Natural killer cell (primary cell): ENCODE measurements around the gene RASAL1. TPM values are rescaled to one million over a fixed set of nuclear protein-coding genes. Genes with fewer than 3 reads are reported as not detected.

Experiments used
- ATAC-seq, 3 donors: fragments of 150-1000 bp in 2 of 3; fragments of 200-7000 bp in 1 of 3; cut with Tn5 transposase; 1 replicate in 1 of 3; 2 replicates in 2 of 3; pipeline ENCODE4 v1.10.0; 2021; ENCODE audit warnings: mild to moderate bottlenecking in 2 of 3, moderate library complexity in 2 of 3
- DNase-seq, 2 donors: peaks; one replicate each; pipeline versions ENCODE4 v3.0.0 to v3.0.0-alpha.2; 2013 to 2021; ENCODE audit warnings: mixed read lengths in 1 of 2
- H3K27ac ChIP-seq: one replicate; pipeline ENCODE4 v1.5.1; 2013; ENCODE audit warnings: mild to moderate bottlenecking, low read length
- H3K27me3 ChIP-seq: one replicate; pipeline ENCODE4 v1.6.1; 2013; ENCODE audit warnings: low read length; ENCODE audit not compliant: control insufficient read depth, insufficient read depth
- H3K36me3 ChIP-seq: one replicate; pipeline ENCODE4 v1.6.1; 2013; ENCODE audit warnings: low read length; ENCODE audit not compliant: control insufficient read depth, insufficient read depth
- H3K4me1 ChIP-seq: one replicate; pipeline ENCODE4 v1.6.1; 2013; ENCODE audit warnings: low read length; ENCODE audit not compliant: control insufficient read depth, insufficient read depth
- H3K4me3 ChIP-seq: one replicate; pipeline ENCODE4 v1.5.1; 2013; ENCODE audit warnings: low read length
- H3K9me3 ChIP-seq: one replicate; pipeline ENCODE4 v1.6.1; 2013; ENCODE audit warnings: low read length; ENCODE audit not compliant: control insufficient read depth, insufficient read depth
- H3K27ac Mint-ChIP-seq, 2 donors: one replicate each; pipeline ENCODE4 v1.8.0; 2022; ENCODE audit warnings: mild to moderate bottlenecking in 2 of 2, mixed read lengths in 2 of 2, moderate library complexity in 1 of 2
- H3K27me3 Mint-ChIP-seq, 2 donors: one replicate each; pipeline ENCODE4 v1.8.0; 2022; ENCODE audit warnings: low read depth in 2 of 2, mixed read lengths in 2 of 2
- H3K36me3 Mint-ChIP-seq: one replicate; pipeline ENCODE4 v1.8.0; 2022; ENCODE audit warnings: mixed read lengths
- H3K4me1 Mint-ChIP-seq, 2 donors: one replicate each; pipeline ENCODE4 v1.8.0; 2022; ENCODE audit warnings: mixed read lengths in 2 of 2
- H3K4me3 Mint-ChIP-seq: one replicate; pipeline ENCODE4 v1.8.0; 2022; ENCODE audit warnings: mild to moderate bottlenecking, moderate library complexity, mixed read lengths
- H3K9me3 Mint-ChIP-seq, 2 donors: one replicate each; pipeline ENCODE4 v1.8.0; 2022; ENCODE audit warnings: mixed read lengths in 2 of 2
- CTCF ChIP-seq: fragments of 200-600 bp; IDR thresholded peaks from one replicate; pipeline ENCODE4 v1.8.0; 2022; ENCODE audit warnings: antibody characterized with exemption
- WGBS: methylation state at CpG from one replicate; pipeline ENCODE4 v1.1.7; 2013; ENCODE audit warnings: missing lambda C conversion rate; ENCODE audit not compliant: insufficient coverage; 5-methylcytosine and 5-hydroxymethylcytosine counted together
- intact Hi-C: fragments of 100-400 bp; cut with micrococcal nuclease; formaldehyde crosslinking; loops from one replicate; pipeline ENCODE4 v1.14.2; 2022
- total RNA-seq, 4 donors: library from RNA; stranded (reverse); fragments of 120-200 nt in 1 of 4; gene quantifications; one replicate each; pipeline versions ENCODE4 v1.2.3 to v1.2.4, GENCODE V29; 2013 to 2022

The RASAL1 gene
- total RNA-seq, 3 donors from 2014 or later (not counting 1 experiment from before 2014, with no cell fraction given), result not detected

- Histone ChIP-seq H3K27me3 (no peaks in the 10 kb centered on the region), H3K4me1 (peaks cover 49% of the 10 kb centered on the region), H3K36me3 (peaks cover 2% of the 10 kb centered on the region), H3K27ac (peak overlapping the region; percentile 73), H3K4me3 (no peak overlapping the region), H3K9me3 (no peaks in the 10 kb centered on the region)
- peak overlapping the region in 1 of 2 donors; percentile 66 for H3K27ac Mint-ChIP-seq
- no peaks in the 10 kb centered on the region for H3K9me3 Mint-ChIP-seq
- no peak for TF ChIP-seq CTCF
- peaks cover 4 to 10% of the 10 kb centered on the region in 2 donors for H3K27me3 Mint-ChIP-seq
- H3K4me1 Mint-ChIP-seq, result peaks cover 0 to 18% of the 10 kb centered on the region in 2 donors
- 37% methylated on average over 14 of the region's 15 CpGs for WGBS
- peak; percentile 52 to 80 (median 77) for ATAC-seq
- H3K4me3 Mint-ChIP-seq, result no peak overlapping the region
- peak in 1 of 2 donors; percentile 58 for DNase-seq
- H3K36me3 Mint-ChIP-seq, result no peaks in the 10 kb centered on the region
- intact Hi-C loops, result no loop called here
These were observed 65.2 kb downstream of the RASAL1 start for GRCh38 chr12:113070117-113070906.

- no peaks in the 10 kb centered on the region for H3K9me3 Mint-ChIP-seq
- no peaks in the 10 kb centered on the region for H3K36me3 Mint-ChIP-seq
- no peak for DNase-seq
- no peak overlapping the region for H3K4me3 ChIP-seq
- peak overlapping the region in 1 of 2 donors; percentile 66 for H3K27ac Mint-ChIP-seq
- no peaks in the 10 kb centered on the region for H3K27me3 ChIP-seq
- H3K4me1 Mint-ChIP-seq, result peaks cover 0 to 18% of the 10 kb centered on the region in 2 donors
- no peak for TF ChIP-seq CTCF
- 80% methylated on average over 6 of the region's 6 CpGs for WGBS
- ATAC-seq, result no peak
- H3K4me1 ChIP-seq, result peaks cover 49% of the 10 kb centered on the region
- peaks cover 2% of the 10 kb centered on the region for H3K36me3 ChIP-seq
- no peaks in the 10 kb centered on the region for H3K9me3 ChIP-seq
- peaks cover 6 to 9% of the 10 kb centered on the region in 2 donors for H3K27me3 Mint-ChIP-seq
- H3K4me3 Mint-ChIP-seq, result no peak overlapping the region
- intact Hi-C loops, result no loop called here
- peak overlapping the region; percentile 73 for H3K27ac ChIP-seq
These were observed 65.8 kb downstream of the RASAL1 start for GRCh38 chr12:113069751-113070116.

- peaks cover 49% of the 10 kb centered on the region for H3K4me1 ChIP-seq
These were observed 66.4 kb downstream of the RASAL1 start for GRCh38 chr12:113069149-113069548.

More at GRCh38 chr12:113069149-113069548, 66.4 kb downstream of the RASAL1 start:
- Histone ChIP-seq H3K36me3 (peaks cover 2% of the 10 kb centered on the region), H3K4me3 (no peak overlapping the region), H3K9me3 (no peaks in the 10 kb centered on the region), H3K27me3 (no peaks in the 10 kb centered on the region), H3K27ac (peak overlapping the region; percentile 73)
- no peaks in the 10 kb centered on the region for H3K36me3 Mint-ChIP-seq
- 95% methylated on average over 5 of the region's 5 CpGs for WGBS
- peaks cover 0 to 13% of the 10 kb centered on the region in 2 donors for H3K4me1 Mint-ChIP-seq
- no peak overlapping the region for H3K27ac Mint-ChIP-seq
- ATAC-seq (no peak), DNase-seq (no peak)
- H3K9me3 Mint-ChIP-seq, result no peaks in the 10 kb centered on the region
- TF ChIP-seq CTCF, result no peak
- H3K4me3 Mint-ChIP-seq, result no peak overlapping the region
- intact Hi-C loops, result no loop called here
- H3K27me3 Mint-ChIP-seq, result peaks cover 5 to 8% of the 10 kb centered on the region in 2 donors
